Renal cortical epithelial cell (primary cell): ENCODE results near the gene FHDC1. TPM values are rescaled to one million over a fixed set of nuclear protein-coding genes. Genes with fewer than 3 reads are reported as not detected.

Source experiments
- DNase-seq: peaks from one replicate; pipeline ENCODE4 v3.0.0-alpha.2; 2011; ENCODE audit warnings: low read depth
- total RNA-seq: library from RNA; depleted of rRNA; stranded (reverse); fragments of >200 nt; gene quantifications from 2 replicates; pipeline ENCODE4 v1.2.3, GENCODE V29; 2014

Gene FHDC1
- total RNA-seq, 1 donor from 2014 or later, result 5.5 TPM

DNA sequence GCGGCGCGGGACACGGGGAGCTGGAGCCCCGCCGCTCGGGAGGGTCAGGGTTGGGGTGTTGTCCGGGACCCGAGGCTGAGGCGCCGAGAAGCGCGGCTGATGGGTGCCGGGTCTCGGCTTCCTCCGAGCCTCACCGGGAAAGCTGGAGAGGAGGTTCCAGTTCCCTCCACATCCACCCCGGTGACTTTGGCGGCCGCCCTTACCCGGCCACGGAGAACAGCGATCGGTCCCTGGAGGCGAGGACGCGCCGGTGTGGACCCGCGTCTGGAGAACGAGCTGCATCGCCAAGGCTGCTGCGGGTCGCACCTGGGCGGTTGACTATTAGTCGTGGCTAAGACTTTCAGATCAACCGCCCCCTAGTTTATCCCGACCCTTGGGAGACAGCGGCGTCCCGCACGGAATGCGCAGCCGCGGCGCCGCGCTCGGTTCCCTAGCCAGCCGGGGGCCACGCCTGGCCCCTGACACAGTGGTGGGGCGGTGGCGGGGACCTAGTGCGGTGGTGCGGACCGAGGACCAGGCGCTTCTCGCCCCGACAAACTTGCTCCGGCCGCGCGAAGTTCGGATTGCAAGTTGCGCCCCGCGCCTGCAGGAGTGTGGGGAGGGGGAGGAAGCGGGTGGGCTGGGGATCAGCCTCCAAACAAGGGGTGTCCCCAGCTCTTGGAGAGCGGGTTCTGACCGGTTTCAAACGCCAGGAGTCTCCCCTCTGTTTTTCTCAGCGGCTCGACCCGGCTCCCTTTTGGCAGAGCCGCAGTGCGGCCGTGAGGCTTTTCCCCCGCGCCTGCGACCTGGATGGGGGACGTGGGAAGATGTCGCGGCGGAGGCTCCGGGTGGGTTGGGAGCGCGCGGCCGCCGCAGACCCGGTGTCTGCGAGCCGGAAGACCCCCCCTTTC is 568 bp downstream of the FHDC1 start:
- no peak for DNase-seq

DNA sequence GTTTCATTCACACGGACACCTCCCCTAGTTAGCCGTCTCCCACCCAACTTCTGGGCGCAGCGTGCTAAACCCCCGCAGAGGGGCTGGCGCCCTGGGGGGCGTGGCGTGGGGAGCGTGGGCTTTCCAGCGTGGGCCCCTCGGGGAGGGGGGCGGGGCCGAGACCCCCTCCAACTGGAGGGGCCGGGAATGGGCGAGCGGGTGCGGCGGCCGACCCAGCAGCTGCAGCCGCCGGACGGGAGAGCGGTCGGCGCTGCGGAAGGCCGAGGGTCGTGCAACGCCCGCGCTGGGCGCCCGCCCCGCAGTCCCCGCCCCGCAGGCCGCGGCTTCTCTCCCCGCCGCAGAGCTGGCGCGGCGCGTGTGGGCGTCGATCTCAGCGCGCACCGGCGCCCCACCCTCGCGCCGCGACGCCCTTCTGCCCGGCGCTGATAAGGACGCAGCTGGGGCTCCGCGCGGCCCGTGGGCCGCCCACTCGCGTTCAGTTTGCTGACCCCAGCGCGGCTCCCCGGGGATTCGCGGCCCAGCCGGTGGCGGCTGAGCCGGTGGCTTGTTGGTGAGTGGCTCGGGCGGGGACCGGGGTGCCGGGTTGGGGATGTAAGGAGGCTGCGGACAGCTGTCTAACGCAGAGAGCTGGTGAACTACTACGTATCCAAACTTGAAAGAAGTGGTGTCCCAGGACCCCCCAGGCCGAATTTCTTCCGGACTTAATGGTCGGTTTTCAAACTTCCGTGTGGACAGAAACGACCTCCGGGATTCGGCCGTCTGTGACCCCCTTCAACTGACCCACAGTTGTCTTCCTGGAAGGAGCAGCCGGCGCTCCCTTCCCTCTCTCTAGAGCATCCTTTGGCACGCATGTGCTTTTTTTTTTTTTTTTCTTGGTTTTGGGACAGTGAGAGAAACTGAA is 1.5 kb downstream of the FHDC1 start:
- DNase-seq, result no peak

DNA sequence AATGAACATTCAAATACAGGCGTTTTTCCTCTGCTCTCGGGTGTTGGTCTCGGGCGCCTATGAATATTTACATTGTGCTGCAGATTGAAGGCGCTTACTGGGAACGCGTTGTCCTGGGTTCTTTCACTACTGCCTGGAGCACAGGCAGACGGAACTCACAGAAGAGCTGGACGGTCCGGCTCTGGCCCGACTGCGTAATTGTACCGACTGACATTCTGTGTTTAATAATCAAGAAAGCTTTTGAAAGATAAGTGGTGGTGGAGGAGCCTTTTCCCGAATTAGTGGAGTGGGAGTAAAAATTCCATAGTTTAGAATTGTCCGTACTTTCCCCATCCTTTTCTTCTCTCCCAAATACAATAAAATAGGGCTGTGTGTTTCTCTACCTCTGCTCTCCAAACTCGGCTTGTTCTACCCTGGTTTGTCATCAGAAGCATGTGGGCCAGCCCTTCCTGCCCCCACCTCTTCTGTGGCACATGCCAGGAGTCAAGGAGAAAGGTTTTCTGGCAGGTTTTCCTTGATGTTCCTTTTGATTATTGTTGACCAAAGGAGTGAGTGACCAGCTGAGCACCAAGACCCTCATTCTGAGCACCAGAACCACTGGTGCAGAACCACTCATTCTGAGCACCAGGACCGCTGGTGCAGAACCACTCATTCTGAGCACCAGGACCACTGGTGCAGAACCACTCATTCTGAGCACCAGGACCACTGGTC is 2.3 kb downstream of the FHDC1 start:
- DNase-seq, result no peak

DNA sequence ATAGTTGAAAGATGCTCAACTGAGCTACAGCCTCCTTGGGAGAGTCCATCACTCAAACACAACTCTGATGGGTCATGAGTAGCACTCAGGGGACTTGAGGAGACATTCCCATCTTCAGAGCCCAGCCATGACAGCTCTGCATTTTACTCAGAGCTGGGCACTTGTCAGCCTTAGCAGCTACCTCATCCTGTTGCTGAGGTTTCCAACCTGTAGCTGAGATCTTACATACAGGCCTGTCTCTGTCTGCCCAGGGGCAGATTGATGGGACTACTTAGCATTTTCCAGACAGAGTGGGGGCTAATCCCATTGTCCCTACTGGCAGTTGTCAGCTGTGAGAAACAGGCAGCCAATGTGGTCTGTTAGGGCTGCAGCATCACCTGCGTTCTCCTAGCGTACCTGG is 3.5 kb downstream of the FHDC1 start:
- DNase-seq, result no peak

DNA sequence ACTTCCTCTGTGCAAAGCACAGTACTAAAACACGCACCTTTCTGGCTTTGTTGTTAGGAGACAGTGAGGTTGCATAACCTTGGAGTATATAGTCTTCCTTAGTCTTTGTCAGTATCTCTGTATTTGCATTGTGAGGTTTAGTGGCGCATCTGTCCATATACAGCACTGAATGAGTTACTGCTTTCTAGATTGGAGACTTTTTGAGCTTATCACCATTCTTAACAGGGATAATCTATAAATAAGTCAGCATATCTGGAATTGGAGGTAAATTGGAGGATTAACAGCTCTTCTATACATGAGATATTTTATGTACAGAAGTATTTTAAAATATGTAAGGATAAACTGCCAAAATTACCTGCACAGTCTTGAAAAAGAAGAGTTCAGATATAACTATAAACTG is 4.3 kb downstream of the FHDC1 start:
- no peak for DNase-seq

DNA sequence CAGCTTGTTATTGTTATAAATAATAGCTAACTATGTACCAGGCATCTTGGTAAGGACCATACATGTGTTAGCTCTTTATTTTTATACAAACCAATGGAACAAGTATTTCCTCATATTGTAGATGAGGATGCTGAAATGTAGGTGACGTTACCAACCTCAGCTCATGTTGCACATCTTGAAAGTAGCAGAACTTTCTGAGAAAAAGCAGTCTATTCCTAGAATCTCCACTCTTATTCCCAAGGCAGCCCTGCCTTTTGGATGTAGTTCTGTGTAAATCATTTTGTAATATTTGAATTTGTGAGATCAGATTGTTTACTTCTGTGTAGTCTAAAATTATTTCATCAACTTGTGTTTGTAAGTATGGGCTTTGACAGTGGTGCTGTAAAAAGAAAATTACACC is 5.3 kb downstream of the FHDC1 start:
- DNase-seq, result no peak

DNA sequence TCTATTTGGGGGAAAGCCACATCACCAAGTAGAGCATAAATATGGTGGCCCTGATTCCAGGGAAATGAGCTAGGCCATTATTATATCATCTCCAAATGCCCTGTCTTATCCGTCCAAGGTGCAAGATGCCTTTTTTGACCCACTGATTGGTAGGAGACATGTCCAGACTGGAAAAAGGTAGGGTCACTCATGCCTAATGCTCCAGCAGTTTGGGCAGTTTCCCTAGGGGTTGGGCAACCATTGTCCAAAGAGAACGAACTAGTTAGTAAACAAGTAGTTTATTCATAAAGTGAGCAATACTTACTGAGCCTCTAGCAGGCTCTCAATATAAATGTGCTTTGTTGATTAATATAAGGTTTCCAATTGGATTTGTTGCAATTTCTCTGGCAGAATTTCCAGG is 6.2 kb downstream of the FHDC1 start:
- no peak for DNase-seq

DNA sequence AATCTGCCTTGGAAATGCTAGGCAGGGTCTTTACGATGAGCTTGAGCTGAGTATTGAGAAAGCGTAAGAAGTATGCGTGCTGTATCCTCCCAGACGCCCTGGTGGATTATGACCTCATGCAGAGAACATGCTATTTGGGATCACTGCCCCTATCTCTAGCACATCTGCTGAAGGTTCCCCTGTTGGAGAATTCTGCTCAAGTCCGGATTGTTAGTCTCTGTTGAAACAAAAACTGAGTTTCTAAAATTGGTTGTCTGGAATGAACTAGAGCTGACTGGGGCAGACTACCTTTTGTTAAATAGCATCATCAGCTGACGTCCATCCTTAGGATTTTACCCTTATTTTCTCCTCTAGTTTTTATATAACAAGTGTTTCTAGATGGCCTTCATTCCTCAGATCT is 7.5 kb downstream of the FHDC1 start:
- DNase-seq, result no peak

DNA sequence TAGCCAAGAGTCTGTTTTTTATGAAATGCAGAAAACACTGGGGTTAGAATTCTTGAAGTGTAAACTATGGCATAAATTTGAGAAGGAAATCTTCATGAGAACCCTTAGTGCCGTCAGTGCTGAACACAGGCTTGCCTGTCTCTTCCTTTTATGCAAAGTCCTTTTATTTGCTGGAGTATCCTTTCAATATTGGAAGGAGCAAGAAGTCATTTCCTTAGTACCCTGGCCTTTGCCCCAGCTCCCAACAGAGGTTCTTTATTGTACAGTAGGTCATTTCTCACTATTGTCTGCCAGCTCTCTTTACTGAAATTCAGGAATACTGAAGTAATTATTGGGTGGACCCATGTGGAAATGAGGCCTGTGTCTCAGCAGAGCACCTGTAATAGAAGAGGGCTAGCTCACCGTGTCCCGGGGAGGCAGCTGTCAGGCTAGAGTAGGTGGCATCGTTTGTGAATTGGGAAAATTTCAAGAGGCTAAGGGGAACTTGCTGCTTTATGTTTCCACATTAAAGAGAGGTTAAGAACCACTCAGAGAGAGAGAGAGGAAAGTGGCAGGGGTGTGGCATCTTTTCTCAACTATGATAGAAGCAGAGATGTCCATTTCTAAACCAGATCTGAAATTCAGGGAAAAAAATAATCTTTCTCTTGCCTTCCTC is 8.7 kb downstream of the FHDC1 start:
- DNase-seq, result no peak

DNA sequence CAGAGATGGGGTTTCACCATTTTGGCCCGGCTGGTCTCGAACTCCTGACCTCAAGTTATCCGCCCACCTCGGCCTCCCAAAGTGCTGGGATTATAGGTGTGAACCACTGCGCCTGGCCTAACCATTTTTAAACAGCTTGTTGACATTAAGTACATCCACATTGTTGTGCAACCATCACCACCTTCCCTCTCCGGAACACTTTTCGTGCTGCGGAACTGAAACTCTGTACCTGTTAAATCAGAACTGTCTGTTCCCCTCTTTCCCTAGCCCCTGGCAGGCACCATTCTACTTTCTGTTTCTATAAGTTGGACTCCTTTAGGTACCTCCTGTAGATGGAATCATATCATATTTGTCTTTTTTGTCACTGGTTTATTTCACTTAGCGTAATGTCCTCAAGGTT is 9.5 kb downstream of the FHDC1 start:
- no peak for DNase-seq

DNA sequence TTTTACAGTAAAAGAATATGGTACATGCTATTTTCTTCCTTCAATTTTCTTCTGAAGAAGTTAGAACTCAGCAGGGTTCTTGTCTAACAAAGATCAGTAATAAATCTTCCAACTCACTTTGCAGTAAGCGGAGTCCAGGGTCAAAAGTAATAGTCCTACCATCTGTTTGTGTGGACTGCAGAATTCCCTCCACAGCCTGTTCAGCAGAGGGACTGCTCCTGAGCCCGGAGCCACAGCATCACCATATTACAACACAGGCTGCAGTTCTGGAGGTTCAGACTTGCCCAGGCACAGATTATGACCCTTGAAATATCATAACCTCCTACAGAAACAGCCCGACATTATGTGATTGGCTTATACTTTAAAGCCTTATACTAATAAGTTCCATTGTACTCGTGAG is 10.3 kb downstream of the FHDC1 start:
- DNase-seq, result no peak

DNA sequence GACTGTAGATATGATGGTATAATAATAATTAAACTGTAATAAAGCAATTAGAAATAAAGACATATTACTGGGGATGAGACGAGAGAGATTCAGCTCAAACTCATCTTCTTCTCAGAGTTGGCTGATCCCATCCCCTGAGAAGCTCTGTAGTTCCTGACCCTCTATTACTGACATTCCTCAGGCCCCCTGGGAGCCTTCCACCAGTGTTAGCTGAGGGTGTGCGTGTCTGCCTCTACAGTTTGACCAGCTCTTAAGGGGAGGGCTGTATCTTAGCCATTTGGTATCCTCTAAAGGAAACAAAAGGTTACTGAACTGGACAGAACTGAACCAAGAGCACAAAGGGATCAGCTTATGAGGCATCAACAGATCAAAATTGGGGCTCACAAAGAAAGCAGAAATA is 11.2 kb downstream of the FHDC1 start:
- no peak for DNase-seq

DNA sequence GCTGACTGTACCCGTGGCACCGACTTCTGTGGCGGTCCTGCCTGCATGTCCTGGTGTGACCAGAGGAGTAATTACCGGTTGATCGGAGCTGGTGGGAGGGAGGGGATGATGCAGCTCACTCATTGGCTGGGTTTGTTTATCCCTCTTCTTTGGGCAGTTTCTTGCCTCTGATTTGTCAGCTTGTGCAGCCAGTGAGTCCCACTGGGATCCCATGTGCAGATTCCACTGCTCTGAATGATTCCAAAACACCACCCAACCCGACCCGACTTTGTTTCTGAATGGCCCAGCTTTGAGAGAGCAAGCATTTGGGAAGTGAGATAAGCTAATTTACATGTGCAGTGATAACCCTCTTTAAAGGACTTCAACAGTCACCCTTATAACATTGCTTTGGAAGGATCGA is 13.8 kb downstream of the FHDC1 start:
- no peak for DNase-seq

DNA sequence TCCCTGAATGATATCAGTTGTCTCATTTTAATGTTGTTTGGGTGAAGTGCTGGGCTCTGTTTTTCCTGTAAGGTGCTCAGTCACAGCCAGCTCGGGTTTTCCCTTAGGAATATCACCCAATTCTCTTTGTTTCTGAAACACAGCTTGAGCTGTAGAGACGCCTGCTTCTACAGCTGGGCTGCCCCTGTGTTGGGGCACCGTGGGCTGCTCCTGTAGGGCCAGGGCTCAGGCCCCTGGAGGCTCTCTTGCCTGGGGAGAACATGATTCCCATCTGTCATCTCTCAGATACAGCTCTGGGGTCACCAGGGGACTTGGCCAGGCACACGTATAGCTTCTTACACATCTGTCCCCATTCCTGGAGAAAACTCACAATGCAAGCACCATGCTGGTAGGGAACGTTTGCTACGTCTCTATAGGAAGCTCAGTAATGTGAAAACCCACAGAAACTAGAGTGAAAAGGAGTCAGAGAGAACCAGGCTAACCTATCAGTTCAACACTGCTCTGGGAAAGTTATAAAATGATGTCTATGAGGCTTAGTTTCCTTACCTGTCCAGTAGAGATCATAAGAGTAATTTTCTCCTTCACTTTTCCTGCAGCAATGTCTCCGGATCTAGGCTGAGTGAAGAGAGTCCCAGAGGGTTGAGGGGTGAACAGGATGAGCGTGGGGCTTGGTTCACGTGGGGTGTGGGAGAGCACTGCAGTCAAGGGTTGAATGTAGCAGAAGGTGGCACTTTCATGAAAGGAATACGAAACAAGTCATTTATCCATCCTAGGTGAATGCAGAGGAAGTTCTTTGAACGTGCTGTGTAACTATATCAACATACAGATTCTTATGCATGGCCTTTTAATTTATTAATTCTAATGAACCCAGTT is 14.5 kb downstream of the FHDC1 start:
- no peak for DNase-seq

DNA sequence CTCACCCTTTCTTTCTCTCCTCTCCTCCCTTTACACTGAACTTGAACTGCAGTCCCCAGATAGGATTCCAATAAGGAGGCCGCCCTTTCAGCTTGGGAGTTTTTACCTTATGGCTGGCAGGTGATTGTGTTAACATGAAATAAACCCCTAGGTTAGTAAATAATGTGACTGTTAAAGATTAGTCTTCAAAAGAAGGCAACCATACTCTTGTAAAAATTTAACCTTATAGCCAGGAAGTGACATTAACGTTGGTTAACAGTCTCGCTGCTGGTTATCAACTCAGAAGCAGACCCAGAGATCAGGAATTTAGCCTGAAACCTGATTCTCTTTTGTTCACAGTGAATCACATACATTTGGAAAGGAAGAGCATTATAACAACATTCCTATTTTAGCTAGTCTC is 15.2 kb downstream of the FHDC1 start:
- DNase-seq, result peak; percentile 58

DNA sequence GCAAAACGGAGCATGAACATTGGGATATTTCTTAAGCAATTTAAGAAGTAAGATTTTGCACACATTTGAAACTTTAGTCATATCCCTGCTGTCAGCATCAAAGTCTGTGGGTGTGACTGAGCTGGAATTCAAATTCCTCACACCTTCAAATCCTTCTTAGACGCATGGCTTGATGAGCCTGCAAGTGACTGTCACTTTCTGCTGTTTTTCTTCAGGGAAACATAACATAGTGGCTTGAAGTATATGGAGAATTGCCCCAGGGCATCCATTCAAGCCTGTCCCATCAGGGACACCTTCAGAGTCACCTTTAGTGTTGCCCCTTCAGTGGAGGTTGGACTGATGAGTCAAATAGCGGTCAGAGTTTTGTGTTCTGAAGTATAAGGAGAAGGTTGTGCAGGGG is 17.4 kb downstream of the FHDC1 start:
- DNase-seq, result no peak

DNA sequence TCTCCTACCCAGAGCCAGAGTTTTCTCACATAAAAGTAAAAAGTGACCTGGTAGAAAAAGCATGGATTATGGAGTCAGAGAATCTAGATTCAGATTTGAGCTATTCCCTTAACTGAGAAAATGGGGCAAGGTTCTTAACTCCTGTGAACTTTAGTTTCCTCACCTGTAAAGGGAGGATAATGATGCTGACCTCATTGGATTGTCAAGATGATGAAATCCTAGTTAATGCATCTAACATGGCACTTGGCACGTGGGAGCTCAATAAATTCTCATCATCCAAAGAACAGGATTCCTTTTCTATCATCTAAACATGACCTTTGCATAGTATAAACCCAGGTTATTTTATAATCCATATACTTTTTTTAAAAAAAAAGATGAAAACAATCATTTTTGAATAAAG is 18.6 kb downstream of the FHDC1 start:
- DNase-seq, result no peak

DNA sequence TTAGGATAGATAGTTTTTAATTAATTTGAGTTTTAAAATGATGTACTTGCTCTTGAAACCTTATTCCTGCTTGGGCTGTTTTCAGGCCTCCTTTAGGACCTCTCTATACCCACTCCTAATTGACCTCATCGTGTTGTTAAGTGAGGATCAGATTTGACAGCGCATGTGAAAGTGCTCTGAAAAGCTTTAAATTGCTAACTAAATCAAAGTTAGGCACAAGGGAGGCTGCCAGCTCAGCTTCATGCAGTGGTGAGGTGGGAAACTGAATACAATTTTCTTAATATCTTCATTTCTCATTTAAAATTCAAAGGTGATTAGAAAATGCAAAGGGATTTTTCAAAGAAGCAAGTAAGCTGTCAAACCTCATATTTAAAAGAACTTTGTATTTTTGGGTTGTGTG is 20.0 kb downstream of the FHDC1 start:
- no peak for DNase-seq

DNA sequence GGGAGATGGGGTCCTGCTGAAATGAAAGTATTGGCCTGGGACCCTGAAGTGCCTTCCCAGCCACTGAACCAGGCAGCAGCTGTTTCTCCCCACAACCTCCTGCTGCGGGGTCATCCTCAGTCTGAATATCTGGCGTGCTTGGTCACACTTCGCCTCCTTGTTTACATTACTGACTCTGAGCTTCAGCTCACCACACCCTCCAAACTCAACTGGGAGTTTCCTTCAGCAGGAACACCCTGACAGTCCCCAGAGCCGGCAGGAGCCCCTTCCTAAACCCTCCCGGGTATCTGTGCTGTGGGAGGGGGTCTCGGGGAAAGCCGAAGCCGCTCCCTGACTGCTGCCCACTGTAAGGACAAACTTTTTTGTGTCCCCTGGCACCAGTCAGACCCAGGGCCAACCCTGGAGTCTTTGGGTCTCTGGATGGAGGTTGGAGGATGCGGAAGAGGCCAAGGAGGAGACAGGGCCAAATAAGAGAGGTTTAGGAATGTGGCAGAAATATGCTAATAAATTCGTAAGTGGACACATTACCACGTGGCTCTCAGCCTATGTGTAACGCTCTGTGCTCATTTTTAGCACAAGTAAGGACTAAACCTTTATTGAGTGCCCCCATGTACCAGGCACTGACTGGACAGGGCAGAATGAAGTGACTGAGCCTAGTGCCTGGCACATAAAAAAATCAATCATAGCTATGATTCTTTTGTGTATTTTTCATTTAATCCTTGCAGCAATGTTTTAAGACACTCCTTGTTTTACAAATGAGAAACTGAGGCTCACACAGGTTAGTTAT is 20.7 kb downstream of the FHDC1 start:
- DNase-seq, result peak; percentile 70
